GM12878 (cell line): ENCODE data around the gene CDH2. TPM values are rescaled to one million over a fixed set of nuclear protein-coding genes. Genes with fewer than 3 reads are reported as not detected.

Experiments used
- ATAC-seq: fragments of 200-7000 bp; cut with Tn5 transposase; 3 replicates; pipeline ENCODE4 v1.9.1; 2020; ENCODE audit warnings: mild to moderate bottlenecking, moderate library complexity
- BruUV-seq: library from RNA; stranded (reverse); fragments of 400-500 nt; replicated peaks from 2 replicates; lab custom pipeline; 2021; lab: Mats Ljungman, UMichigan
- CTCF ChIA-PET: fragments of 300-600 bp; sonication (Branson Sonifier 250); formaldehyde crosslinking; extraction: SDS; loops from one replicate; lab custom pipeline; 2021; ENCODE audit warnings: inconsistent platforms; lab: Yijun Ruan, JAX
- POLR2A ChIA-PET: fragments of 350-600 bp; formaldehyde crosslinking; extraction: SDS; loops from one replicate; lab custom pipeline; 2021; ENCODE audit warnings: inconsistent platforms; lab: Charles Lee
- RAD21 ChIA-PET: fragments of 300-600 bp; sonication (Branson Sonifier 250); formaldehyde crosslinking; loops from one replicate; lab custom pipeline; 2023; ENCODE audit warnings: antibody characterized with exemption; ENCODE audit not compliant: unreplicated experiment; lab: Charles Lee
- SMC1A ChIA-PET: fragments of 300-600 bp; sonication (Branson Sonifier 250); formaldehyde crosslinking; loops from one replicate; lab custom pipeline; 2023; ENCODE audit not compliant: unreplicated experiment, uncharacterized antibody; lab: Charles Lee
- DNase-seq: peaks from one replicate; pipeline ENCODE4 v3.0.0-alpha.2; 2011; ENCODE audit warnings: low read depth, low spot score
- FAIRE-seq: peaks from 3 replicates; lab custom pipeline; 2011; peaks lifted over from hg19 to GRCh38; lab: Jason Lieb, UNC
- H2AFZ ChIP-seq: 2 replicates; pipeline ENCODE4 v1.6.0; 2011; ENCODE audit warnings: low read depth, low read length, control low read depth; ENCODE audit not compliant: control insufficient read depth
- H3K27ac ChIP-seq: 2 replicates; pipeline ENCODE4 v1.5.1; 2011; ENCODE audit warnings: control low read depth; ENCODE audit not compliant: control insufficient read depth, insufficient read depth
- H3K27me3 ChIP-seq, 2 experiments: replicated peaks in 1 of 2; 2 replicates each; pipeline versions ENCODE4 v1.6.0 to v1.6.1; 2011; ENCODE audit warnings: low read length in 1 of 2; ENCODE audit not compliant: control insufficient read depth in 2 of 2, insufficient read depth in 2 of 2
- H3K36me3 ChIP-seq, 2 experiments: 2 replicates each; pipeline ENCODE4 v1.5.1; 2011; ENCODE audit warnings: low read length in 1 of 2; ENCODE audit not compliant: control insufficient read depth in 2 of 2, insufficient read depth in 2 of 2
- H3K4me1 ChIP-seq: 2 replicates; pipeline ENCODE4 v1.6.1; 2011; ENCODE audit warnings: mild to moderate bottlenecking, low read length, moderate library complexity, mixed read lengths; ENCODE audit not compliant: control insufficient read depth, insufficient read depth
- H3K4me2 ChIP-seq: 2 replicates; pipeline ENCODE4 v1.6.0; 2011; ENCODE audit warnings: control low read depth; ENCODE audit not compliant: control insufficient read depth, insufficient read depth
- H3K4me3 ChIP-seq: fragments of 200-600 bp; sonication (generic); 2 replicates; pipeline ENCODE4 v1.5.1; 2016
- H3K79me2 ChIP-seq: 2 replicates; pipeline ENCODE4 v1.6.0; 2011; ENCODE audit warnings: low read length; ENCODE audit not compliant: control insufficient read depth, insufficient read depth
- H3K9ac ChIP-seq: 2 replicates; pipeline ENCODE4 v1.8.0; 2011; ENCODE audit warnings: low read length, control low read depth, mixed read lengths; ENCODE audit not compliant: control insufficient read depth, insufficient read depth
- H3K9me3 ChIP-seq: replicated peaks from 3 replicates; pipeline ENCODE4 v1.5.1; 2011; ENCODE audit warnings: mild to moderate bottlenecking, low read length; ENCODE audit not compliant: control insufficient read depth, insufficient read depth
- H4K20me1 ChIP-seq: 2 replicates; pipeline ENCODE4 v1.6.0; 2011; ENCODE audit not compliant: control insufficient read depth, insufficient read depth
- BHLHE40 ChIP-seq, 2 experiments: fragments of 450-650 bp in 1 of 2; IDR thresholded peaks; 2 replicates each; pipeline ENCODE4 v1.6.1; 2011 to 2017; ENCODE audit warnings: low read depth in 2 of 2, borderline replicate concordance in 1 of 2, improper control_type of control experiment in 1 of 2, low read length in 1 of 2, mild to moderate bottlenecking in 1 of 2
- BRCA1 ChIP-seq: IDR thresholded peaks from 2 replicates; pipeline ENCODE4 v1.6.1; 2011; ENCODE audit warnings: low read depth, low read length, improper control_type of control experiment
- EZH2 ChIP-seq: IDR thresholded peaks from 2 replicates; pipeline ENCODE4 v1.6.1; 2012; ENCODE audit warnings: low read depth, mild to moderate bottlenecking, control low read depth, inconsistent platforms, low read length, borderline replicate concordance; ENCODE audit not compliant: control insufficient read depth
- GABPA ChIP-seq: IDR thresholded peaks from 2 replicates; pipeline ENCODE4 v1.6.1; 2014; ENCODE audit warnings: antibody characterized with exemption, low read depth, mild to moderate bottlenecking, inconsistent platforms
- HDGF ChIP-seq: fragments of 450-650 bp; IDR thresholded peaks from 2 replicates; pipeline ENCODE4 v1.6.1; 2016; ENCODE audit warnings: antibody characterized with exemption
- IRF4 ChIP-seq: IDR thresholded peaks from 2 replicates; pipeline ENCODE4 v1.6.1; 2011; ENCODE audit warnings: low read depth, low read length
- NR2C2 ChIP-seq: IDR thresholded peaks from 2 replicates; pipeline ENCODE4 v1.6.1; 2011; ENCODE audit warnings: borderline replicate concordance, low read depth; ENCODE audit not compliant: control insufficient read depth, insufficient read length
- RB1 ChIP-seq: fragments of 450-650 bp; formaldehyde crosslinking; IDR thresholded peaks from 2 replicates; pipeline ENCODE4 v1.6.1; 2017; ENCODE audit warnings: mild to moderate bottlenecking, borderline replicate concordance
- RBBP5 ChIP-seq: fragments of 200-600 bp; sonication (generic); conservative IDR thresholded peaks from 2 replicates; pipeline ENCODE4 v1.6.1; 2016
- RELA ChIP-seq: fragments of 450-650 bp; IDR thresholded peaks from 2 replicates; pipeline ENCODE4 v1.8.0; 2014; ENCODE audit warnings: borderline replicate concordance; ENCODE audit not compliant: partially characterized antibody
- RELB ChIP-seq: fragments of 450-650 bp; IDR thresholded peaks from 2 replicates; pipeline ENCODE4 v1.6.1; 2017; ENCODE audit warnings: low read depth, mild to moderate bottlenecking, moderate library complexity
- SIN3A ChIP-seq: IDR thresholded peaks from 2 replicates; pipeline ENCODE4 v1.6.1; 2012; ENCODE audit warnings: low read depth, low read length, improper control_type of control experiment
- STAT1 ChIP-seq: fragments of 450-650 bp; conservative IDR thresholded peaks from 2 replicates; pipeline ENCODE4 v1.6.1; 2014; ENCODE audit warnings: antibody characterized with exemption, mild to moderate bottlenecking
- TARDBP ChIP-seq: IDR thresholded peaks from 2 replicates; pipeline ENCODE4 v1.6.1; 2016; ENCODE audit warnings: borderline replicate concordance
- ZBTB40 ChIP-seq: fragments of 450-650 bp; IDR thresholded peaks from 2 replicates; pipeline ENCODE4 v1.6.1; 2016; ENCODE audit warnings: mild to moderate bottlenecking, moderate library complexity, borderline replicate concordance
- ZNF217 ChIP-seq: fragments of 450-650 bp; IDR thresholded peaks from 2 replicates; pipeline ENCODE4 v1.6.1; 2017; ENCODE audit warnings: antibody characterized with exemption, mild to moderate bottlenecking
- WGBS: methylation state at CpG from one replicate; pipeline ENCODE4 v1.1.6; 2016; ENCODE audit warnings: low lambda C conversion rate; ENCODE audit not compliant: insufficient replicate concordance, insufficient coverage; ENCODE audit errors: missing lambda C conversion rate; 5-methylcytosine and 5-hydroxymethylcytosine counted together
- in situ Hi-C: fragments of 300-500 bp; cut with MboI; formaldehyde crosslinking; loops from 9 replicates; pipeline ENCODE4 v1.14.3; 2018; ENCODE audit warnings: mixed read lengths
- intact Hi-C: fragments of 100-400 bp; cut with micrococcal nuclease; formaldehyde crosslinking; loops from one replicate; pipeline ENCODE4 v1.14.2; 2022; ENCODE audit not compliant: unreplicated experiment
- polyA plus RNA-seq, 11 experiments: library from polyadenylated mRNA; depleted of rRNA in 4 of 11; unstranded in 6 of 11; stranded (reverse) in 5 of 11; fragments of >200 nt; fragmentation: Nextera tagmentation in 4 of 11; fragmentation: Illumina TruSeq in 1 of 11; extraction: Ambion mirVana in 4 of 11; extraction: Trizol in 1 of 11; gene quantifications; 1 replicate in 1 of 11; 2 replicates in 10 of 11; pipeline versions ENCODE4 v1.2.1 to v1.2.3, GENCODE V29; 2011 to 2016; ENCODE audit warnings: inconsistent platforms in 2 of 11, missing spikeins in 2 of 11, low read depth in 1 of 11
- total RNA-seq, 4 experiments: library from RNA; depleted of rRNA in 3 of 4; stranded (reverse); fragments of >200 nt in 3 of 4; fragmentation: Illumina TruSeq in 1 of 4; extraction: Trizol in 1 of 4; gene quantifications; 2 replicates each; pipeline versions ENCODE4 v1.2.1 to v1.2.3, GENCODE V29; 2013 to 2021
- TF ChIP-seq, protein P1 (sequence below): IDR thresholded peaks from 2 replicates; pipeline ENCODE4 v1.6.1; 2011; ENCODE audit warnings: borderline replicate concordance, low read depth, mild to moderate bottlenecking, moderate library complexity, low read length; ENCODE audit not compliant: insufficient read depth, poor library complexity, severe bottlenecking

Gene CDH2
- total and polyA plus RNA-seq, 10 of the 15 experiments (the other 5 are each of a cell fraction or from before 2014, with no cell fraction given): 0.01 to 0.25 (median 0.06) TPM; not detected in 4

GRCh38 chr18:28175930-28176697 lies 816 bp downstream of the CDH2 start:
- BruUV-seq: no TSS peak
- ChIA-PET RAD21 (no interaction called here), POLR2A (no interaction called here), CTCF (no interaction called here), SMC1A (no interaction called here)
- no peaks in the 10 kb centered on the region for H3K36me3 ChIP-seq
- H3K4me2 ChIP-seq: no peak overlapping the region
- in situ Hi-C loops (no loop called here), intact Hi-C loops (no loop called here)
- no peaks in the 10 kb centered on the region for H3K4me1 ChIP-seq
- no peak overlapping the region for H3K4me3 ChIP-seq
- peaks cover 3% of the 10 kb centered on the region; the same call in 2 of the 3 replicates for H3K9me3 ChIP-seq
- H3K9ac ChIP-seq: no peak overlapping the region
- H3K27ac ChIP-seq: no peak overlapping the region
- DNase-seq (no peak), FAIRE-seq (no peak), ATAC-seq (no peak)
- 26% methylated on average over 43 of the region's 44 CpGs for WGBS
- H3K79me2 ChIP-seq: no peaks in the 10 kb centered on the region
- H4K20me1 ChIP-seq: no peaks in the 10 kb centered on the region
- no peak overlapping the region for H2AFZ ChIP-seq
- peaks cover 0 to 2% of the 10 kb centered on the region in 2 experiments; a peak in 2 of 4 replicates for H3K27me3 ChIP-seq
- TF ChIP-seq STAT1: no peak
- no peak for TF ChIP-seq ZNF217
- TF ChIP-seq RELB: no peak
- TF ChIP-seq, protein P1, sequence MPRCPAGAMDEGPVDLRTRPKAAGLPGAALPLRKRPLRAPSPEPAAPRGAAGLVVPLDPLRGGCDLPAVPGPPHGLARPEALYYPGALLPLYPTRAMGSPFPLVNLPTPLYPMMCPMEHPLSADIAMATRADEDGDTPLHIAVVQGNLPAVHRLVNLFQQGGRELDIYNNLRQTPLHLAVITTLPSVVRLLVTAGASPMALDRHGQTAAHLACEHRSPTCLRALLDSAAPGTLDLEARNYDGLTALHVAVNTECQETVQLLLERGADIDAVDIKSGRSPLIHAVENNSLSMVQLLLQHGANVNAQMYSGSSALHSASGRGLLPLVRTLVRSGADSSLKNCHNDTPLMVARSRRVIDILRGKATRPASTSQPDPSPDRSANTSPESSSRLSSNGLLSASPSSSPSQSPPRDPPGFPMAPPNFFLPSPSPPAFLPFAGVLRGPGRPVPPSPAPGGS: no peak
- TF ChIP-seq BHLHE40 (IDR thresholded peaks at IDR 0.05; ENCODE audit: borderline replicate concordance in 1 of 2, low read depth in 2 of 2, low read length in 1 of 2): no peak
- TF ChIP-seq TARDBP: no peak
- TF ChIP-seq NR2C2: no peak
- TF ChIP-seq BRCA1: no peak
- no peak for TF ChIP-seq HDGF
- no peak for TF ChIP-seq GABPA
- no peak for TF ChIP-seq IRF4
- TF ChIP-seq ZBTB40: no peak
- no peak for TF ChIP-seq RBBP5
- no peak for TF ChIP-seq SIN3A
- no peak for TF ChIP-seq RB1
- no peak for TF ChIP-seq RELA
- TF ChIP-seq EZH2: no peak
